HUDEP-2 (cell line): ENCODE results near the gene ATP1A3.
"Not testable (repeated sequence)": the region's sequence is repeated elsewhere in the genome, so short reads cannot be mapped to it uniquely, and the experiment has no call there.

ENCODE experiments used
- DNase-seq, 76 experiments: peaks; one replicate each; lab custom pipeline; 2025; ENCODE audit not compliant: unreplicated experiment in 76 of 76; lab: John Stamatoyannopoulos, UW

The ATP1A3 gene

DNA sequence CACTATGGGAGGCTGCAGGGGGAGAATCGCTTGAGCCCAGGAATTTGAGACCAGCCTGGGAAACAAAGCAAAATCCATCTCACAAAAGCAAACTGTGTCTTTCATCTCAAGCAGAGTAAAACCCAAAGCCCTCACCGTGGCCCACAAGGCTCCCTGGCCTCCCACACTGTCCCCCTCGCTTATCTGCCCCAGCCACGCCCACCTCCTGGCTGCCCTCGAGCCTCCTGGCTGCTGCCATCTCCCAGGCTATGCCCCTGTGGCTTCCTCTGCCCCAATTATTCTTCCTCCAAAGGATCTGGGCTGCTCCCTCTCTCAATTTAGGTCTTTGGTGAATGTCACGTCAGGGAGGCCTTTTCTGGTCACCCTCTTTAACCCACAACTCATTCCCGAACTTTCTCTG lies 38.5 kb downstream of the ATP1A3 start:
- peak in 58 of 76 experiments; percentile 9 to 78 (median 49) for DNase-seq

DNA sequence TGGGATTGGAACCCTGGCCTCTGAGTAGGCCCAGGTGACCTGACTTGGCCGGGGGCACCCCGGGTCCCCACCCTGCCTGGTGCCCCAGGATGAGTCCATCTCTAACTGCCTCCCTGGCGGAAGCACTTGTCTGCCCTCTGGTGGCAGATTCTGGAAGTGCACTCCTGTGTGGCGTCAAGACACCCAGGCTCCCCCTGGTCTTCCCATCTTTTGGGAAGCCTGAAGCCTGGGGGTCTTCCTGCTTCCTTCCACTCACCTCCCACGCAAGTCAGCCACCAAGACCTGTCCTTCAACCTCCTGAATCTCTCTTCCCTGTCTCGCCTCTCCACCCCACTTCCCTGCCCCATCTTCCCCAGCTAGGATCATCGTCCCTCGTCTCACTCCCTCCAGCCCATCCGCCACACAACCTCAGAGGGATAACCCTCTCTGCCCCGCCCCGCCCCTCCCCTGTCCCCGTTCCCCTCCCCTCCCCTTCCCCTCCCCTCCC lies 42.3 kb downstream of the ATP1A3 start:
- peak in 66 of 76 experiments; percentile 16 to 95 (median 70) for DNase-seq

DNA sequence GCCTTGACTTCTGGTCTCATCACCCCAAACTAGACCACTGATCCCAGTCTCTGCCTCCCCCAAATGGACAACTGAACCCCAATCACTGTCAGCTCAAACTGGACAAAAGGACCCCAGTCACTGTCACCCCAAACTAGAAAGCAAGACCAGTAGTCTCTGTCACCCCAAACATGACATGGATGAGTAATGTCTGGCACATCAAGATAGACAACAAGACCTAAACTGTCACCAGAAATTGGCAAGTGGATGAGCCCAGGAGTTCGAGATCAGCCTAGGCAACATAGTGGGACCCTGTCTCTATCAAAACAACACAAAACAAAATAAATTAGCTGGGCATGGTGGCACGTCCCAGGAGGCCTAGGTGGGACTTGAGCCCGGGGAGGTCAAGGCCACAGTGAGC lies 46.9 kb downstream of the ATP1A3 start:
- DNase-seq = no peak

DNA sequence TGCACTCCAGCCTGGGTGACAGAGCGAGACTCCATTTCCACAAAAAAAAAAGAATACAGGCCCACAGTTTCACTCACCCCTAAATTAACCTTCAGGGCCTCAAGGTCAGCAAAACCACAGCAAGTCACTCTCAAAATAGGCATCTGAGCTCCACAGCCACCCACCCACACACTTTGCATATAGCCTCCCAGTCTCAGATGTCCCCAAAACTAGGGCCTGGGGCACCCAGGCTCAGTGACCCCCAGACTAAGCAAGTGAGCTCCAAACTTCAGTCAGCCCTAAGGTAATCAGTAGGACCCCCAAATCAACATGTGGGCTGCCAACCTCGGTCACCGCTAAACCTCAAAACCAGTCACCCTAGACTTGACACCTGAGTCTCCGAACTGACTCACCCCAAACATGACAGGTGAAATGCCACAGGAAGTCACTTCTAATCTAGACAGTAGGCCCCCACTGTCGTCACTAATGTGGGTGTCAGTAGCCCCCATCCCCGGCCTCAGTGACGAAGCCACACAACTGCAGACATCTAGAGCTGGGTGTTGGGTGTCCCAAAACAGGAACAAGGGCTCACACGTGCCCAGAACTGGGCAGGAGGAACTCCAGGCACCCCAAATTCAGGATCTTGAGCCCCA lies 48.8 kb downstream of the ATP1A3 start:
- no peak for DNase-seq

DNA sequence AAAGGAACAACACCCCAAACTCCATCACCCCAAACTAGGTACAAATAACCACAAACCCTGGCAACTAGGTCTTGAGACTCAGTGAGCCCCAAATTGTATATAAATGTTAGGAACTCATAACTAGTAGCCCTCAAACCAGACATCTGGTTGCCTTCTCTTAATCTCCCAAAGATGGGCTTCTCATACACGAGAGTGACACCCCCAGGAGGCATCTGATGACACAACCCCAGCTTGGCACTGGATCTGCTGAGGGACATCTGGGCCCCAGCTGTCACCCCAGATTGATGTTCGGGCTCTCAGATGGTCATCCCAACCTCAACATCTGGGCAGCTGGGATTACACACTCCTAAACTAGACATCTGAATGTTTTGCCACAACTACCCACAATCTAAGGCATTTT lies 49.7 kb downstream of the ATP1A3 start:
- DNase-seq = no peak

DNA sequence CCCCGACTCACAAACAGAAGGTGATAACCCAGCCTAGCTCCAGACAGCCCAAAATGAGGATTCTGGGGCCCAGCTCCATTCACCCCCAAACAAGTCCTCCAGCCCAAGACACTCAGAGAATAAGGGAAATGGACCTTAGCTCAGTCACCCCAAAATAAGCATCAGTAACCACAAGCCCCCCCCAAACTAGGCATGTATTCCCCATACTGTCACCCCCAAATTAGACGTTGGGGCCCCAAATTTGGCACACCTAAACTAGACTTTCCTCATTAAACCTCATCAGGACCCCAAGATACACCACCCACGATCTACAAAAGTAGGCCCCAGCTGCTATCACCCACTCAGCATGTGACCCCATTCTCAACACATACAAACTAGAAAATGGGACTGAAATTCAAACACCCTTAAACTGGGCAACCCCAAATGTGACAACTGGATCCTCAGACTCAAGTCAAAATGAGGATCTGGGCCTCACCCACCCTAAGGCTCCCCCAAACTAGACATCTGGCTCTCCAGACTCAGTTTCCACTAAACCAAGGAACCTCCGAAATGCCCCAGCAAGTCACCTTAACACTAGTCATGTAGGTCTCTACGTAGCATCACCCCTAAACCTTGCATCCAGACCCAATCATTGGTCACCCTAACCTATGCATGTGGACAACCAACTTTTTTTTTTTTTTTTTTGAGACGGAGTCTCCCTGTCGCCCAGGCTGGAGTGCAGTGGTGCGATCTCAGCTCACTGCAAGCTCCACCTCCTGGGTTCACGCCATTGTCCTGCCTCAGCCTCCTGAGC lies 52.4 kb downstream of the ATP1A3 start:
- DNase-seq = no peak

DNA sequence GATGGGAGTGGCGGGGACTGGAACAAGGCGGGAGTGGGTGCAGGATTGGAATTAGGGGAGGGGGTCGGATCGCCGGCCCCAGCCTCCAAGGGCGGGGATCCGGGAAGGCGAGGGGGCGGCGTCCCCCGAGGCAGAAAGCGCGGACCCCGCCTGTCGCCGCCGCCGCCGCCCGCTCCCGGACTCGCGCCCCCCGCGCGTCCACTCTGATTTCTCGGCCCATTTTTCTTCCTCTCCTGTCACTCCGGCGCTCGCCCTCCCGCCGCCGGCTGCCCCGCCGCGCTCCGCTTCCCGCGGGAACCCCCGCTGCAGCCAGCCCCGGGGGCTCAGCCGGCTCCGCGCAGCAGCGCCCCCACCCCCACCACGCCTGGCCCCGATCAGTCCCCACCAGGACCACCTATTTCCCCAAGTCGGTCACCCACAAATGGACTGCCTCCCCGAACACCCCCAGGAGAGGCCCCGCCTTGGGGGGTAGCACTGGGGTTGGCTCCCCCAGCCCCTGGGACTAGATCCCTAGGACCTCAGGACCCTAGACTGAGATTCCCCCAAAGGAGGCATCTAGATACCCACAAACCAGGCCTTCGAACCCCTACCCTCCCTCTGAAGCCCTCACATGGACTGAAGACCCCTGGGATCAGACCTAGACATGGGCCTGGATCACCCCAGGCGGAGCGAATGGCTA lies 53.2 kb downstream of the ATP1A3 start:
- no peak for DNase-seq

DNA sequence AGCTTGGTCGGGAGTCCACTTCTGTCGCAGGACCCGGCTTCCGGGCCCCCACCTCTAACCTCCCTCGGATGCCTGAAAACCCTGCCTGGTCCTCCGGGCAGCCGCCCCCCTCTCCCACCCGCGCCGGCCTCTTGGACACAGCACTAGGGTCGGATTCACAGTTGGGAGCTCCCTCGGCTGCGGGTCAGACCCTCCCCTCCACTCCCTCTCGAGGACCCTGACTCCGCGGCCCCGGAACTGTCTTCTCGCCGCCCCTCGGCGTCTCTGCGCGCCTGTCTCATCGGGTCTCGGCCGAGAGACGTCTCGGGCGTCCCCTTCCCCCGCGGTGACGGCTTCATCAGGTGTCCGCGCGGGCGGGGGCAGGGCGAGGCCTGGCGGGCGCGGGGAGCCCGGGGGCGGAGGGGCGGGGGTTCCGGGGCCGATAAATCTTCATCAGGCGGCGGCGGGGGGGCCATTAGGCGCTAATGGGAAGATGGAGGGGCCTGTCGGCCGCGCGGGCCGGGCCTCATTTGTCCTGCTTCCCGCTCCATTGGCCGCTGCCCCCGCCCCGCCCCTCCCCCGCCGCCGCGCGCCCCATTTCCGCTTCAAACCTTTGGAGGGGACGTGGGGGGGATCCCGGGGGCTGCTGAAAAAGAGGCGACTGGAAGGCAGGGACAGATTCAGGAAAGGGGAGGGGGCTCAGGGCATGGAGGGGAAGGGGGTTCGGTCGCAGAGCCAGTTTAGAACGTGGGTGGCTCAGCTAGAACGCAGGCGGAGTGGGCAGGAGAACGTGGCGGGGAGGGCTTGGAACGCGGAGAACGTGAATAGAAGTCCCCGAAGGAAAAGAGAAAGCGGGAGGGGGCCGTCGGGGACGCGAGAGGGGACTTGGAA lies 53.9 kb downstream of the ATP1A3 start:
- DNase-seq = no peak

DNA sequence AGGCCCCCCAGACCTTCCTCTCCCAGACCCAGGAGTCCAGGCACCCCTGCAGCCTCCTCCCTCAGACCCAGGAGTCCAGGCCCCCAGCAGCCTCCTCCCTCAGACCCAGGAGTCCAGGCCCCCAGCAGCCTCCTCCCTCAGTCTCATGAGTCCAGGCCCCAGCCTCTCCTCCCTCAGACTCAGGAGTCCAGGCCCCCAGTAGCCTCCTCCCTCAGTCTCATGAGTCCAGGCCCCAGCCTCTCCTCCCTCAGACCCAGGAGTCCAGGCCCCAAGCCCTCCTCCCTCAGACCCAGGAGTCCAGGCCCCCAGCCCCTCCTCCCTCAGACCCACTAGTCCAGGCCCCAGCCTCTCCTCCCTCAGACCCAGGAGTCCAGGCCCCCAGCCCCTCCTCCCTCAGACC lies 54.8 kb downstream of the ATP1A3 start:
- DNase-seq = not testable (repeated sequence)

DNA sequence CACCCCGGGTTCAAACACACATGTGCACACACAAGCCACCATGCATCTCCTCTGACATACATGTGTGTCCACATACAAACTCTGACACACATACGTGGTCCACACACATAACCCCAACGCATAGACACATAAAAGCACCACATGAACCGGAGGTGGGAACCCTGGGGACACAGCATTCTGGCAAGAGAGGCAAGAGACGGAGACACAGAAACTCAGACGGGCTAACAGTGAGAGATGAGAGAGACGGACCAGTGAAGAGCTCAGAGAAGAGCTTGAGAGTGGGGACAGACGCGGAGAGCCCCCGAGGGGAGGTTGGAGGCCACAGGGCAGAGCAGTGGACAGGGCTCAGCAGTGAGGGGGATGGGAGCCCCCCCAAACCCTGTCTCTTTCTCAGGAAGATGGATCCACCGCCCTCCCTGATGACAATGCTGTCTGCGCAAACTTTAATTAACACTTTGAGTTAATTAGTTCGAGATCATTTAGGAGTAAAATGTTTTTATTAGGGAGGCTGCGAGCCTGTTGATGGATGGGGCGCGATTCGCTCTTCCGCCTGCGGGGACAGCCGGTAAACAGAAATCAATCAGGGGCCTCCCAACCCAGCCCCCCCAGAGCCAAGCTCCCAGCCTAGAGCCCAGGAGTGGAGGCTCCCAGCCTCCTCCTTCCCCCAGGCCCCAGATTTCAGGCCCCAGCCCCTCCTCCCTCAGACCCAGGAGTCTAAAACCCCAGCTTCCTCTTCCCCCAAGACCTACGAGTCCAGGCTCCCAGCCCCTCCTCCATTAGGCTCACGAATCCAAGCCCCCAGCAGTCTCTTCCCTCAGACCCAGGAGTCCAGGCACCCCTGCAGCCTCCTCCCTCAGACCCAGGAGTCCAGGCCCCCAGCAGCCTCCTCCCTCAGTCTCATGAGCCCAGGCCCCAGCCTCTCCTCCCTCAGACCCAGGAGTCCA lies 56.2 kb downstream of the ATP1A3 start:
- DNase-seq = no peak

DNA sequence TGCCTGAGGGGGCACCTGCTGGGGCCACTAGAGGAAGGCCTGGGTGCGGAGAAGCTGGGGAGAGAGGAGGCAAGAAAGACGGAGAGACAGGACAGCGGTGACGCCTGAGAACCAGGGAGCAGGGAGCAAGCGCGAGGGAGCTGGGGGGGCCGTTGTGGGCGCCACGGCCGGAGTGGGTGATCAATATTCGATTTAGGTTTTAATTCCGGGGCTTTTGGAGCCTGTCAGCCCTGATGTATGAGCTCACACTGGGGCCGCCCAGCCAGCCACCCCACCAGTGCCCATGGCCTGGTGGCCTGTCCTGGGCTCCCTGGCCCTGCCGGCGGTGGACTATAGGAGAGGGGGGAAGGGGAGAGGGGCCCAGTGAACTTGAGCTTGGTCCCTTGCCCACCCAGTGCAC lies 57.1 kb downstream of the ATP1A3 start:
- DNase-seq = no peak

DNA sequence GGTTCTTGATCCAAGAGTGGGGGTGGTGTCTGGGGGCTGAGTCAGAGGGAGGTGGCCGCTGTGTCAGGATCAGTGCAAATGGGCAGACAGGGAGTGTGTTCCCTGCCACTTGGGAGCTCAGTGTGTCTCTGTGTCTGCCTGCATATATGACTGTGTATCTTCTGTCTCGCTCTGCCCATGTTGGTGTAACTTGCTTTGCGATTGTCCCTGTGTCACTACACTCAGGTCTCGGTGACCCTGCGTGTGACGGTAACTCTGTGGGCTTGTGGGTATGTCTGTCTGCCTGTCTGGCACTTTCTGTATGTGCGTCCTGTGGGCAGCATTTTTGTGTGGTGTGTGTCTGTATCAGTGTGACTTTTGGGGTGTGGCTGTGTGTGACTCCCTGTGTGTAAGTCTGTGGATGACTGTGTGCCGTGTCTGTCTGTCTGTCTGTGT lies 57.6 kb downstream of the ATP1A3 start:
- no peak for DNase-seq

DNA sequence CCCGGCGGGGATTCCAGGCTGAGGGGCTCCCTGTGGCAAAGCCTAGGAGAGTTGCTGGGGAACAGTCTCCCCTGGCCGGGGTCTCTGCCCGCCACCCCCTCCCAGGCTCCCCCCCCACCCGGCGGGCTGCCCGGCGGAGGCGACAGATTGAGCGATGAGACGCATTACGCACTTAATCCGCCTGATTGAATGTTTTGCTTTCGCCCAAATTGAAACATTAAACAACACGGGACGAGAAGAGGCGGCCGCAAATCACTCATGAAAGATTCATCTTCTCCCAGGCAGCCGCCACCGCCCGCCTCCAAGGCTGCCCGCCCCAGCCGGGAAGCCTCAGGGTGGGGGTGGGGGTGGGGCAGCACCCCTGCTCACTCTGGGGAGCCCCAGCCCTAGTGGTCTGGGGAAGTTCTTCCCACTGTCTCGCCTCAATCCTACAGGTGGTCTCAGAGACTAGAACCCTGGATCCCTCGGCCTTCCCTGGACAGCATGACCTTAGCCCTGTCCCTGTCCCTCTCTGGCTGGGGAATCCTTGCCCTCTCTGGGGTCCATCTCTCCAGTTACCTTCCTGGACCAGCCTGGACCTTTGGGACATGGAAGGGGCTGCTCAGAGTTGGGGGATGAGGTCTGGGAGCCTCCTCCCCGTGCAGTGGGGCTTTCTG lies 58.1 kb downstream of the ATP1A3 start:
- DNase-seq = no peak

DNA sequence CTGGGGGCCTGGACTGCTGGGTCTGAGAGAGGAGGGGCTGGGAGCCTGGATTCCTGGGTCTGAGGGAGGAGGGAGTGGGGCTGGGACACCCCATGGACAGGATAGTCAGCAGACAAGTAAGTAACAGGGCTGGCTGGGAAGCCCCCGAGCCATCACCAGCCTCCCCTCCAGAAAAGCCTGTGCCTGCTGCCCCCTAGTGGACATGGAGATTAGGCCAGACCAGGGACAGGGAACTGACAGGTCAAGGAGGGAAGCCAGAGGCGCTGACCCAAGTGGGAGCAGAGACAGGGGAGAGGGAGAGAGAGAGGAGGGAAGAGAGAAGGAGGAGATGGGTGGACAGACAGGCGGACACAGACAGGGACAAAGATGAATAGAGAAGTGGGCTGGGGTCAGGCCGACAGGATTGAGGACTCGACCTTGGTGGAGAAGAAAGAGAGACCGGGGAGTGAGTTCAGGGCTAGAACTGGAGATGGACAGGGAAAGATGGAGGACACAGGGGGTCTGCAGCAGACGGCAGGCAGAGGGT lies 59.1 kb downstream of the ATP1A3 start:
- DNase-seq = peak in 47 of 76 experiments; percentile 12 to 74 (median 48)

DNA sequence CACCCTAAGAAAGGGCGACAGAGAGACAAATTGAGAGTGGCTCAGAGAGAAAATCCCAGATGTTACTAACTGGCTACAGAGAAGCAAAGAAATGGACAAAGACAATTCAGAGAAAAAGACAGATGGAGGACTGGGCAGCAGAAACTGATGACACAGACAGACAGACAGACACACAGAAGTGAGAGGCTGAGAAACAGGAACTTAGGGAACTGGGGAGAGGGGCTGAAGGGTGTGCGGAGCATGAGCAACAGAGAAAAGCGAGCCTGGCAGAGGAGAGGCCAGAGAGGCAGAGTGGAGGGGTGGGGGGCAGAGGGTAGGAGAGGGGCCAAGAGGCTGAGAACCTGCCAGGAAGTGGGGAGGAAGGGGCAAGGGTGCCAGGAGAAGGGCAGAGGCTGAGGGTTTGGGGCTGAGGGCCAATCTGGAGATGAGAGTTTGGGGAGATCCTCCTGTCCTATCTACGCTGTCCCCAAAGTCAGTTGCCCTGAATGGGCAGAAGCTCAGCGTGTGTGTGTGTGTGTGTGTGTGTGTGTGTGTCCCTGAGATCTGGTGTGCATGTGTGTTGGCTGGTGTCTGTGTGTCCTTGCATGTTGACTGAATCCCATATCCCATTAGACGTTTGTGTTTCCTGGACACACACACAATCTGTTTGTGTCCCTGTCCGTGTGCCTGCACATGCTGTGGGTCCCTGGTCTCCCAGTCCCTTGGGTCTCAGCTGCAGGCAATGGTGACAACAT lies 60.2 kb downstream of the ATP1A3 start:
- no peak for DNase-seq

DNA sequence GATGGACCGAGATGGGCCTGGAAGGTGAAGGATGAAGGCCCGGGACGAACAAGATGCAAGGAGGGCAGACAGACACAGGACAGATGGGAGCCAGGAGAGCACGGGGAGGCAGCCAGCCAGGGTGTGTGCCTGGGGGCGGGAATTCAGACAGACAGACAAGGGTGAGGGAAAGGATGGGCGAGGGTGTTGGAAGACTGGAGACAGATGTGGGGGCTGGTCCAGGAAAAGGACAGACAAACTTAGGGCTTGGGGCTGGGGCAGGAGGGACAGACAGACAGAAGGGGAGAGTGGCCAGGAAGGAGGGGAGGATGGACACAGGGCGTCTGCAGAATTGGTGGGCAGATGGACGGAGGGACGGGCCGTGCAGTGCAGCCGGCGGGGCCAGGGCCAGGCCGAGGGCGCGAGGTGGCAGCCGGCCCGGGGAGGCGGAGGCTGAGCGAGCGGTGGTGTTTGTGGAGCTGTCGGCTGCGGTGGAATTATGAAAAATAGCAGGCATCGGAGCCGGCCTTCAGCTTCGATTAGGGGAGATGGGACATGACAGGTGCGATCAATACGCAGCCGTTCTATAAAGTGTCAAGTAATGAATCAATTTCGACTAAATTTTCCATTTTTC lies 61.2 kb downstream of the ATP1A3 start:
- DNase-seq = no peak

DNA sequence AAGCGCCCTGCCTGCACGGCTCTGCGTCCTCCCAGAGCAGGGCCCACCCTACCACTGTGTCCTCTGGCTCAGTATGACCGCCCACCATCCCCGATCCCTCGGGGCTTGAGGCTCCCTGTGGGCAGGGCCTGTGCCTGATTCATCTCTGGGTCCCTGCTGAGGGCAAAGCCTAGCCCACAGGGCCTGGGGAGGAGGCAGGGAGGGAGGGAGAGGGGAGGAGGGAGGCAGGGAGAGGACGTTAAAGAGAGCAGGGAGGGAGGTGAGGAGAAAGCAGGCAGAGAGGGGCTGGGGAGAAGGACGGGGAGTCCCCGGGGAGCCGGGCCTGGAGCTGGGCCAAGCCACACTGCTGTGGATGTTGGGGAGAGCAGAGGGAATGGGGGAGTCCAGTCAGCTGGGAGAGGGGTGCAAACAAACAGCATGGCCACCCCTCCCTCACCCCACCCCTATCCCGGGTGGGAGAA lies 61.7 kb downstream of the ATP1A3 start:
- DNase-seq = no peak
